NCI-H1105 treated with DMSO at 0.1 percent for 48 hours (cell line): ENCODE data around the gene APOL4.
"Not testable (repeated sequence)": the region's sequence is repeated elsewhere in the genome, so short reads cannot be mapped to it uniquely, and the experiment has no call there.

ENCODE experiments used
- DNase-seq: peaks from one replicate; lab custom pipeline; 2025; lab: John Stamatoyannopoulos, UW

Gene APOL4

GRCh38 chr22:36206255-36206654 is 4.6 kb upstream of the APOL4 start:
- DNase-seq = no peak

GRCh38 chr22:36205573-36205972 is 4.0 kb upstream of the APOL4 start:
- not testable (repeated sequence) for DNase-seq

GRCh38 chr22:36204632-36205015 is 3.0 kb upstream of the APOL4 start:
- no peak for DNase-seq

- DNase-seq = no peak
Observed at GRCh38 chr22:36204001-36204631, 2.5 kb upstream of the APOL4 start.

GRCh38 chr22:36203441-36203840 is 1.8 kb upstream of the APOL4 start:
- peak; percentile 11 for DNase-seq

- peak; percentile 71 for DNase-seq
Observed at GRCh38 chr22:36202906-36203305, 1.3 kb upstream of the APOL4 start.

GRCh38 chr22:36201025-36201424 is 584 bp downstream of the APOL4 start:
- DNase-seq = not testable (repeated sequence)

DNA sequence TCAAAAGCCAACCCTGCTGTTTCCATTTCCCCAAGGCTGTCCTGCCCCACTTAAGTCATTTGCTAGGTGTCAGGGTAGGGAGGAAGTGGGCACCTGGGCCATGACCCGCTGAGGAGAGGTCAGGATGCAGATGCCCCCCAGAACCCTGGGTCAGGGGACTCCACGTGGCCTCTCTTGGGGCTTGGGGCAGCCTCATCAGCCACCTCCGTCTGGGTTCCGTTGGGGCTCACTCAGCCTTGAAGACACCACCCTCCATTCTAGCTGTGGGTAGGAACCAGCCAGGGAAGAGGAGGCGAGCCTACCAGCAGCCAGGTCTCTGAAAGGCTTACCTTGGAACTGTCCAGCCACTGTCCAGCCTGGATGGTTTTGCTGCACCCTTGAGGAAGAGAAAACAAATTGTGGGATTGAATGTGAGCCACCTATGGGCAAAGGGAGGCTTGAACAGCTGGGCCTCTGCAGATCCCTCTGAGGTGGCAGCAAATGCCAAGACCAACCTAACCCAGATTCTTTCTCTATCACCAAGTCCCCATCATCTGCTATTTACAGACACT is 2.5 kb downstream of the APOL4 start:
- no peak for DNase-seq

- DNase-seq = no peak
Observed at GRCh38 chr22:36198536-36198935, 3.1 kb downstream of the APOL4 start.

DNA sequence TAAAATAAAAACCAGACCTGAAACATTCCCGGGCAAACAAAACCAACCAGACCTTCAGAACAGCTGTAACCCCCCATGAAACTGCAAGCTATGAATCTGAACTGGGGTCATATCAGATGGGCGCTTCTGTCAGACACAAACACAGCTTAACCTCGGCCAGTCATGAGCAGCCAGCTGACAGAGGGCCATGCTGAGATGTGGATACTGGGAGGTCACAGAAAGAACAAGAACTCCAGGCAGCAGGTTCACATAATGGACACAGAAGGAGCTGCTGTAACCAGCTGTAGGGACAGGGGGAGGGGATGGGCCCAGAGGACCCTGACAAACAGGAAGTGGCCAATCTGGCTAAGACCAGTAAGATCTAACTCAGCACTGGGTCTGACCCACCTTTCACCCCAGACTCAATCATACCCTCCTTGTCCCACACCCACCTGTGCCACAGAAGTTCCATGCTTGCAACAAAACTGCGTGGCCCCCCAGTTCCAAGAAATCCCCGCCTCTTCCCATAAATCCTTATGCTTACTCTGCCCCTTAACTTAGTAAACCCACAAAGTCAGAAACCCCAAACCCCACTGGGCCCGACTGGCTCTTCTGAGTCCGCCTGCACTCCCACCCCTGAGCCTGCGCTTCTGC is 4.0 kb downstream of the APOL4 start:
- DNase-seq = no peak

DNA sequence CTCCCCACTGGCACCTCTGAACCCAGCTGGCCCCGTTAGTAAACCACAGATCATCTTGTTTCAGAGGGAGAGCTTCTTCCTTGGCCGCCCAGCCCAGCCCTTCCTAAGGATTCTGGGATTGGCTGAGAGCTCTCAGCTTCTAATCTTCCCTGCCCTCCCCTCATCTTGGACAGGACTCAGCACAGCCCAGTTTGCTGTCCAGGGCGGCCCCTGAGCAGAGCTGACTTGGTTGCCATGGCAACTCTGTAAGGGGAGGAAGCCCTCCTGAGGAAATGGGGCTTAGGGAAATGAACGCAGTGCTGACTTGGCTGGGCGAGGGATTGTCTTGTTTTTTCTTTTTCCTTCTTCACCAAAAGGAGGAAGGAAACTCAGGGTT is 4.6 kb downstream of the APOL4 start:
- DNase-seq = no peak

DNA sequence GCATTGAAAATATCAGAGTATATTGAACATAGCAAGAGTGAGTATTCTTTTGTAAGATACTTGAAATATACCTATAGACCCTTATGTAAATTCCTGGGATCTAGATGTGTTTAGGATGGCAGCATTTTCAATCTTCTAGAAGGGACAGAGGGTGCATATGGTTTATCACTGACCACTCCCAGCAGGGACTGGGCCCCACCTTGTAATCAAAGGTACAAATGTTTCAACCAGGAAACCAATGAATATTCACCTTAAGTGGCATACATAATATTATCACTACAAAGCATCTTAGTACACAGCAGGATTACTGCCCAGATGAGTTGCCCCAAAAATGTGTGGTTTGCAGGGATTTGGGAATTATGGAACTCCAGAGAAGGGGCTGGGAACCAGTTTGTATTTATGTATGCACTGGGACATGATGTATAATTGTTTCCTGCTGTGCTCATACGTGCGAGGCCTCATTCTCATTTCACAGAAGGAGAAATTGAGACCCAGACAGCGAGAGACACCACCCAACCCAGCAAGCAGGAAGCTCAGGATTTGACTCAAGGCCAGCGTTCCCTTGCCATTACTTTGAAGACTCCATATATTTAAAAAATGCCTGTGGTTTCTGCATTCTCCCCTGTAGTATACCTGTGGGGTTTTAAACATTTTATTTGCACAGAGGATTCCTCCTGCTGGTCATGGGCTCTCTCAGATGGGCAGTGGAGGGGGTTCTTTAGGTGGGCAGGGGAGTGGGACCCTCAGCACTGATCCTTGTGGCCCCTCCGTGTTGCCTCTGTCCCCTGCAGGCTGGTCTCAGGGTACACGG is 5.2 kb downstream of the APOL4 start:
- DNase-seq = no peak

DNA sequence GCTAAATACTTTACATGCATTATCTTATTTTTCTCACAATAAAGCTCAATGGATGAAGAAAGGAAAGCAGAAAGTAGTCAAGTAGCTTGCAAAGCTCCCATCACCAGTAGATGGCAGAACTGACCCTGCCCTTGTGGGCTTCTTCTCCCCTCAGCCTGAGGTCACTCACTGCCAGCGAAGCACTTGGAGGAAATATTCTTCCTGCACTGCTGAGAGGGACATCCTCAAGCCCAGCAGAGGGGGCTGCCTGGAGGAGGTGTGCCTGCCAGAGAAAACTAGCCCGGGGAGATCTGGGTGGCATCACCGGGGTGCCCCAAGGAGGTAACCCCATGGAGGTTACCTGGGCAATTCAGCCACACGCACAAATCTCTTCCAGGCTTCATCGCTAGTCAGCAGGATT is 6.6 kb downstream of the APOL4 start:
- DNase-seq = peak; percentile 18

DNA sequence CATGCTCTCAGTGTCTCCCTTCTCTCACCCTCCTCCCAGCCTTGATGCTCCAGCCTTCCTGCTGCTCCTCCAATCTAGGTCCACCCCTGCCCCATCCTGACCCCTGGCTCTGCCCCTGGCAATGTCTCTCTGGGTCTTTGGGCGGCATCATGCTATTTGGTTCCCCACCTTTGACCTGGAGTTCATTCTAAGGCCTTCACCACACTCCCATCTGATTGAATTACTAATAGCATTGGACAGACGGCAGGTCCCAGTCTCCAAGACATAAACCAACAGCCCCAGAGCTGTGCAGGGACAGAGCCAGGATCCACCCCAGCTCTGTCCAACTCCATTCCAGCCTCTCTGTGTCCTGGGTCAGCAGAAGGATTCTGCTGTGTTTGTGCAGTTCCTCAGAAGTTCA is 7.2 kb downstream of the APOL4 start:
- no peak for DNase-seq

DNA sequence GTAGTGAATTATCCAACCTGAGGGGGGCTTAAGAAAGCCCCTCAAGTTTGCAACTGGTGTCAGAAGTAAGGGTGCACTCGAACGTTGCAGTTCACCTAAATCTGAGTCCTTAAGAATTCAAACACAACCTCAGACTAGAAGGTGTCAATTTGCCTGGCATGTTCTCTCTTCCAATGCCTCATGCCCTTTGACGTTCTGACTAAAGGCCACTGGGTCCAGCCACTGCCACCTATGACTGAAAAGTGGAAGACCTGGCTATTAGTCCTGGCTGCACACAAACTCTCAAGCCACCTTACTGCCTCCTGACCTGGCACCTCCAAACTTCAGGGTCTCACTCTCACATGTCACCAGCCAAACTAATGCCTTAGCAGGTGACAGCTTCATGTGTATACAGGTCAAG is 8.0 kb downstream of the APOL4 start:
- DNase-seq = no peak

GRCh38 chr22:36193171-36193570 is 8.4 kb downstream of the APOL4 start:
- no peak for DNase-seq

- DNase-seq = no peak
Observed at GRCh38 chr22:36192542-36192941, 9.1 kb downstream of the APOL4 start.

DNA sequence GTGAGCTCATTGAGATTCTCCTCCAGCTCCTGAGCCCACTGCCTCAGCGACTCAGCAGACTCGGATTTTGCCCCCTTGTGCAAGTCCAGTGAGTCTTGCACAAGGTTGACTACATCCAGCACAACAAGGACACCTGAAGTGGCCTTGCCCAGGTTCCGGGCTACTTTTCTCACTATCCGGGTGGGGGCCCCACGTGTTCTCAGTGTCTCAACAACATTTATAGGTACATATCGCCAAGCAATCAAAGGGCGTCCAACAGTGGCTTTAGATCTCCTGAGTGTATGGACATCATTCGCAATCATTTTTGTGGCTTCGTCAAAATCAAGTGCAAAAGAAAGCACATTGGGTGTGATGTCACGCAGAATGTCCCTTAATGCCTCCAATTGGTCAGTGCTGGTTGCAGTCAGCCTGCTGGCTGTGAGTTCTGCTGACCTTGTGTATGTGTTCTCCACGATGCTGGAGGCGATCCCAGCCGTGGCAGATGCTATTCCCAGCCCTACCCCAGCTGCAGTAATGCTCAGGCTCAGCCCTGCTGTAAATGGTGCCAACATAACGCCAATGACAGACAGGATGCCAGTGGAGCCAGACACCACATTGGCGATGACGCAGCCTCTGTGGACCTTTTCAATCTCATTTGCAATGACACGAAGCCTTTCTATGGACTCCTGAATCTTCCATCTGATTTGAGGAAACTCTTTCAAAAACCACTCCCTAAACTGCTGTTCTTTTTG is 10.3 kb downstream of the APOL4 start:
- DNase-seq = no peak

DNA sequence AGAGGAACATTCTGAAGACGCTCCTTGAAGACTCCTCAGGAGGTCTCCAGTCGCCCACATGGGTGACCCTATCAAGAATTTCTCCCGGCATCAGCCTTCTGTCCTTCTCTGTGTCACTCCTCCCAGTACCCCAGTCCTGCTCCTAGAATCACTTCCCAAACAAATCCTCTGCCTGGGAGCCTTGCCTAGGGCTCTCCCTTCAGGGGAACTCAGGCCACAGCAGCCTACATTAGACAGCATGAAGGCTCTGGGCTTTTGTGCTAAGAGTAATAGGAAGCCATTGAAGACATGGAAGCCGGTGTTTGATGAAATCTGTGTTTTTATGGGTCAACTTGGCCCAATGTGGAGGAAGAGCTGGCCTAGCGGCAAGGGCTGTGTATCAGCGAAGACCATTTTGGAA is 13.7 kb downstream of the APOL4 start:
- not testable (repeated sequence) for DNase-seq

GRCh38 chr22:36185828-36186624 is 15.6 kb downstream of the APOL4 start:
- DNase-seq = no peak

- no peak for DNase-seq
Observed at GRCh38 chr22:36184433-36185025, 17.1 kb downstream of the APOL4 start.
